Stomach (tissue), 9 donors: ENCODE data around the gene ANKRD53. TPM values are rescaled to one million over a fixed set of nuclear protein-coding genes. Genes with fewer than 3 reads are reported as not detected.

Experiments used
- DNase-seq, 2 donors: peaks; one replicate each; pipeline versions ENCODE4 v3.0.0 to v3.0.0-alpha.2; 2013 to 2019
- H3K27ac ChIP-seq, 5 donors: fragments of 200-600 bp in 4 of 5; sonication (generic) in 4 of 5; one replicate each; pipeline ENCODE4 v1.5.1; 2013 to 2019; ENCODE audit warnings: mild to moderate bottlenecking in 1 of 5, moderate library complexity in 1 of 5
- H3K27me3 ChIP-seq, 3 donors: fragments of 200-600 bp; sonication (generic); one replicate each; pipeline ENCODE4 v1.5.1; 2017 to 2019; ENCODE audit warnings: mixed run types in 1 of 3
- H3K36me3 ChIP-seq, 4 donors: fragments of 200-600 bp; sonication (generic); 1 replicate in 3 of 4; 2 replicates in 1 of 4; pipeline ENCODE4 v1.5.1; 2016 to 2019
- H3K4me1 ChIP-seq, 4 donors: fragments of 200-600 bp; sonication (generic); one replicate each; pipeline ENCODE4 v1.5.1; 2016 to 2019
- H3K4me3 ChIP-seq, 4 donors: fragments of 200-600 bp; sonication (generic) in 3 of 4; one replicate each; pipeline ENCODE4 v1.5.1; 2016 to 2019; ENCODE audit warnings: mild to moderate bottlenecking in 1 of 4
- H3K9me3 ChIP-seq, 4 donors: fragments of 200-600 bp; sonication (generic); one replicate each; pipeline ENCODE4 v1.5.1; 2016 to 2019
- EP300 ChIP-seq: sonication (generic); formaldehyde crosslinking; IDR thresholded peaks from one replicate; pipeline ENCODE4 v1.6.1; 2017; ENCODE audit warnings: antibody characterized with exemption
- POLR2A ChIP-seq, 4 donors: fragments of 450-650 bp; IDR thresholded peaks; one replicate each; pipeline ENCODE4 v1.6.1; 2016; ENCODE audit warnings: antibody characterized with exemption in 4 of 4, control low read depth in 2 of 4, mild to moderate bottlenecking in 1 of 4, moderate library complexity in 1 of 4
- POLR2AphosphoS5 ChIP-seq, 3 donors: sonication (generic); formaldehyde crosslinking; IDR thresholded peaks; one replicate each; pipeline ENCODE4 v1.6.1; 2016; ENCODE audit warnings: antibody characterized with exemption in 3 of 3
- WGBS, 5 donors: extraction: QIAGEN DNeasy Blood & Tissue Kit in 3 of 5; methylation state at CpG; one replicate each; pipeline versions ENCODE4 v1.1.5 to v1.1.7; 2013 to 2018; 5-methylcytosine and 5-hydroxymethylcytosine counted together
- intact Hi-C: fragments of 100-400 bp; cut with DNase I; formaldehyde crosslinking; loops from one replicate; pipeline ENCODE4 v1.15.1; 2023; ENCODE audit warnings: low total_unique reads
- polyA plus RNA-seq, 3 donors: library from polyadenylated mRNA; stranded (reverse); fragments of 200-250 nt; gene quantifications; one replicate each; pipeline ENCODE4 v1.2.3, GENCODE V29; 2013
- total RNA-seq, 5 donors: library from RNA; depleted of rRNA; stranded (reverse); fragments of >200 nt; gene quantifications; one replicate each; pipeline versions ENCODE4 v1.1.0 to v1.2.3, GENCODE V29; 2014 to 2016
- TF ChIP-seq, protein P1 (sequence below), 7 experiments: fragments of 450-650 bp in 4 of 7; fragments of 200-600 bp in 3 of 7; sonication (generic) in 3 of 7; IDR thresholded peaks; one replicate each; pipeline ENCODE4 v1.5.1; 2016 to 2019; ENCODE audit warnings: antibody characterized with exemption in 7 of 7, control low read depth in 2 of 7, mild to moderate bottlenecking in 1 of 7
- donor health status: healthy with polysubstance abuse.
- donor health status: Bipolar disorder and iron deficiency.
- donor health status: healthy.

The ANKRD53 gene
- total and polyA plus RNA-seq, 8 donors: 0.45 to 2.3 (median 1.1) TPM; not detected in 4

DNA sequence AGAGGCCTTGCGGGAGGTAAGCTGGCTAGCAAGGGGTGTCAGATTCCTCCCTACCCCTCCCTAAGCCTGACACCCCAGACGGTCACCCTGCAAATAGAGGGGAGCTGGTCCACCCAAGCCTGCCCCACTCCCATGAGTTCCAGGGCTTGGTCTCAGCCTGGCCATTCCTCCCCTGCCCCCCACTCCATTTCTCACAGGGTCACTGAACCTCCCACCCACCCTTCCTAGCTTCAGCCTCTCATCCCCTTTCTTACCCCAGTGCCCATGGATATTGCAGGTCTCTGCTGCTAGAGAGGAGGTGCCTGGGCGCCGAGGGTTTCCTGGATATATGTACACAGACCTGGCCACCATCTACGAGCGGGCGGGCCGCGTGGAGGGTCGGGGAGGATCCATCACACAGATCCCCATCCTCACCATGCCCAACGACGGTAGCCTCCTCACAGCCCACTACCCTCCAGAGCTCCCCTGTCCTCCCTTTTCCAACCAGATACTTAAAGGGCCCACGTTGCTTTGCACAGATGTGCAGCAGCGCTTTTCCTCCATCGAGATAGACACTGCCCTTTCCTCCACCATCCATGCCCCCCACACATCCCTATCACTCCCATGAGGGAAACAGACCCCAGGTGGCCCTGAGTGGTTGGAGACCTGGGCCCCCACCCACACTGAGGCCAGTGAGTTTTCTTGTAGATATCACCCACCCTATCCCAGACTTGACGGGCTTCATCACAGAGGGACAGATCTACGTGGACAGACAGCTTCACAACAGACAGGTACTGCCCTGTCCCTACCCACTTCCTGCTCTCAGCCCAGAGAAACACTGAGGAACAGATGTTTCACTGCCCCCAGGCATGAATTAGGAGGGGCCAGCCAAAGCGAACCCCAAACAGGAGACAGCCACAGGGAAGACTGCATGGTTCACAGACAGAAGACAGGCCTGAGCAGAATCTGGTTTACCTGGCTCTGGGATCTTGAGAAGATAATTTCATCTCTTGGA is 15.2 kb upstream of the ANKRD53 start:
- no peak for DNase-seq
- Histone ChIP-seq H3K4me1 (peaks cover 7 to 12% (median 10%) of the 10 kb centered on the region in 4 donors), H3K27ac (no peak overlapping the region), H3K27me3 (peaks cover 0 to 79% (median 23%) of the 10 kb centered on the region in 3 donors), H3K9me3 (no peaks in the 10 kb centered on the region), H3K4me3 (no peak overlapping the region), H3K36me3 (no peaks in the 10 kb centered on the region)
- intact Hi-C loops: no loop called here
- no peak for TF ChIP-seq POLR2AphosphoS5 (IDR thresholded peaks at IDR 0.05)
- no peak for TF ChIP-seq POLR2A (IDR thresholded peaks at IDR 0.05)
- TF ChIP-seq, protein P1, sequence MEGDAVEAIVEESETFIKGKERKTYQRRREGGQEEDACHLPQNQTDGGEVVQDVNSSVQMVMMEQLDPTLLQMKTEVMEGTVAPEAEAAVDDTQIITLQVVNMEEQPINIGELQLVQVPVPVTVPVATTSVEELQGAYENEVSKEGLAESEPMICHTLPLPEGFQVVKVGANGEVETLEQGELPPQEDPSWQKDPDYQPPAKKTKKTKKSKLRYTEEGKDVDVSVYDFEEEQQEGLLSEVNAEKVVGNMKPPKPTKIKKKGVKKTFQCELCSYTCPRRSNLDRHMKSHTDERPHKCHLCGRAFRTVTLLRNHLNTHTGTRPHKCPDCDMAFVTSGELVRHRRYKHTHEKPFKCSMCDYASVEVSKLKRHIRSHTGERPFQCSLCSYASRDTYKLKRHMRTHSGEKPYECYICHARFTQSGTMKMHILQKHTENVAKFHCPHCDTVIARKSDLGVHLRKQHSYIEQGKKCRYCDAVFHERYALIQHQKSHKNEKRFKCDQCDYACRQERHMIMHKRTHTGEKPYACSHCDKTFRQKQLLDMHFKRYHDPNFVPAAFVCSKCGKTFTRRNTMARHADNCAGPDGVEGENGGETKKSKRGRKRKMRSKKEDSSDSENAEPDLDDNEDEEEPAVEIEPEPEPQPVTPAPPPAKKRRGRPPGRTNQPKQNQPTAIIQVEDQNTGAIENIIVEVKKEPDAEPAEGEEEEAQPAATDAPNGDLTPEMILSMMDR (IDR thresholded peaks at IDR 0.05): no peak
- TF ChIP-seq EP300: no peak
- WGBS, 5 donors: 57 to 73% (median 63%) methylated on average over 18 of the region's 18 CpGs

GRCh38 chr2:70964133-70964532 is 14.3 kb upstream of the ANKRD53 start:
- Histone ChIP-seq H3K36me3 (no peaks in the 10 kb centered on the region), H3K4me1 (peaks cover 7 to 12% (median 10%) of the 10 kb centered on the region in 4 donors), H3K9me3 (no peaks in the 10 kb centered on the region), H3K27ac (no peak overlapping the region), H3K27me3 (peaks cover 0 to 75% (median 23%) of the 10 kb centered on the region in 3 donors), H3K4me3 (no peak overlapping the region)
- TF ChIP-seq EP300: no peak
- TF ChIP-seq POLR2AphosphoS5 (IDR thresholded peaks at IDR 0.05): no peak
- no peak for TF ChIP-seq POLR2A (IDR thresholded peaks at IDR 0.05)
- TF ChIP-seq, protein P1 (IDR thresholded peaks at IDR 0.05): no peak
- intact Hi-C loops: no loop called here
- no peak for DNase-seq
- WGBS, 5 donors: 55 to 71% (median 67%) methylated on average over 4 of the region's 4 CpGs

- no peaks in the 10 kb centered on the region for H3K36me3 ChIP-seq
- H3K27ac ChIP-seq: no peak overlapping the region
- TF ChIP-seq POLR2AphosphoS5 (IDR thresholded peaks at IDR 0.05) (peak in 1 of 3 donors; percentile 15), EP300 (no peak)
- TF ChIP-seq, protein P1 (IDR thresholded peaks at IDR 0.05): peak in 5 of 7 experiments; percentile 30 to 85 (median 61)
- H3K9me3 ChIP-seq: no peaks in the 10 kb centered on the region
- peaks cover 0 to 69% (median 23%) of the 10 kb centered on the region in 3 donors for H3K27me3 ChIP-seq
- DNase-seq: peak; percentile 75 to 87
- peaks cover 7 to 12% (median 10%) of the 10 kb centered on the region in 4 donors for H3K4me1 ChIP-seq
- H3K4me3 ChIP-seq: peak overlapping the region; percentile 44 to 60 (median 52)
- intact Hi-C loops: no loop called here
- WGBS, 5 donors: 2 to 5% (median 3%) methylated on average over 38 to 59 of the region's 59 CpGs
Measured at GRCh38 chr2:70964596-70965386, 13.6 kb upstream of the ANKRD53 start.

GRCh38 chr2:70965506-70965905 is 12.9 kb upstream of the ANKRD53 start:
- no peaks in the 10 kb centered on the region for H3K36me3 ChIP-seq
- no peaks in the 10 kb centered on the region for H3K9me3 ChIP-seq
- TF ChIP-seq EP300: no peak
- no peak for TF ChIP-seq POLR2A (IDR thresholded peaks at IDR 0.05)
- TF ChIP-seq POLR2AphosphoS5 (IDR thresholded peaks at IDR 0.05): no peak
- TF ChIP-seq, protein P1 (IDR thresholded peaks at IDR 0.05): no peak
- DNase-seq: no peak
- H3K27me3 ChIP-seq: peaks cover 0 to 62% (median 23%) of the 10 kb centered on the region in 3 donors
- 67 to 72% (median 69%) methylated on average over 14 of the region's 14 CpGs for WGBS, 5 donors
- peaks cover 7 to 12% (median 10%) of the 10 kb centered on the region in 4 donors for H3K4me1 ChIP-seq
- no peak overlapping the region for H3K27ac ChIP-seq
- intact Hi-C loops: no loop called here
- H3K4me3 ChIP-seq: peak overlapping the region; percentile 44 to 60 (median 52)
